H9 (cell line): ENCODE measurements around the gene BANP. TPM values are rescaled to one million over a fixed set of nuclear protein-coding genes. Genes with fewer than 3 reads are reported as not detected.

ENCODE experiments used
- DNase-seq: peaks from one replicate; pipeline ENCODE4 v3.0.0-alpha.2; 2017
- H2AFZ ChIP-seq: one replicate; pipeline ENCODE4 v1.6.1; 2013; ENCODE audit warnings: mild to moderate bottlenecking, low read length, control low read depth, moderate library complexity
- H2AK5ac ChIP-seq: 2 replicates; pipeline ENCODE4 v1.6.1; 2013; ENCODE audit warnings: low read length, control low read depth, mixed read lengths; ENCODE audit not compliant: insufficient read length
- H2BK120ac ChIP-seq: one replicate; pipeline ENCODE4 v1.6.1; 2013; ENCODE audit warnings: low read depth, mild to moderate bottlenecking, low read length, control low read depth, inconsistent platforms; ENCODE audit not compliant: poor library complexity, severe bottlenecking
- H2BK12ac ChIP-seq: 2 replicates; pipeline ENCODE4 v1.6.1; 2013; ENCODE audit warnings: low read length, control low read depth, mixed read lengths, low read depth; ENCODE audit not compliant: insufficient read length
- H2BK15ac ChIP-seq: 2 replicates; pipeline ENCODE4 v1.6.1; 2013; ENCODE audit warnings: low read depth, low read length, control low read depth
- H2BK20ac ChIP-seq: one replicate; pipeline ENCODE4 v1.6.1; 2013; ENCODE audit warnings: low read depth, mild to moderate bottlenecking, low read length, control low read depth, inconsistent platforms; ENCODE audit not compliant: poor library complexity, severe bottlenecking
- H2BK5ac ChIP-seq: 2 replicates; pipeline ENCODE4 v1.6.1; 2013; ENCODE audit warnings: low read length, control low read depth, mixed read lengths; ENCODE audit not compliant: insufficient read length
- H3K14ac ChIP-seq: 2 replicates; pipeline ENCODE4 v1.6.1; 2013; ENCODE audit warnings: low read length, control low read depth; ENCODE audit not compliant: insufficient read depth
- H3K18ac ChIP-seq: 2 replicates; pipeline ENCODE4 v1.6.1; 2013; ENCODE audit warnings: low read depth, mild to moderate bottlenecking, mixed read lengths, low read length, control low read depth; ENCODE audit not compliant: insufficient read length
- H3K23ac ChIP-seq: 2 replicates; pipeline ENCODE4 v1.6.1; 2013; ENCODE audit warnings: low read length, control low read depth, mixed read lengths, low read depth; ENCODE audit not compliant: insufficient read length
- H3K23me2 ChIP-seq: 2 replicates; pipeline ENCODE4 v1.6.1; 2013; ENCODE audit warnings: low read depth, mild to moderate bottlenecking, mixed read lengths, low read length, control low read depth; ENCODE audit not compliant: insufficient read length, poor library complexity, severe bottlenecking
- H3K27ac ChIP-seq: 2 replicates; pipeline ENCODE4 v1.5.1; 2013; ENCODE audit warnings: low read length, control low read depth, mixed read lengths, low read depth; ENCODE audit not compliant: insufficient read length
- H3K27me3 ChIP-seq: 2 replicates; pipeline ENCODE4 v1.6.1; 2013; ENCODE audit warnings: low read length, control low read depth, inconsistent platforms; ENCODE audit not compliant: insufficient read depth
- H3K4ac ChIP-seq: 2 replicates; pipeline ENCODE4 v1.6.1; 2013; ENCODE audit warnings: low read depth, mild to moderate bottlenecking, control low read depth, inconsistent platforms, low read length, moderate library complexity
- H3K4me1 ChIP-seq: 2 replicates; pipeline ENCODE4 v1.6.1; 2013; ENCODE audit warnings: low read length, control low read depth, inconsistent platforms; ENCODE audit not compliant: insufficient read depth
- H3K4me2 ChIP-seq: 2 replicates; pipeline ENCODE4 v1.6.1; 2013; ENCODE audit warnings: low read length, control low read depth, mixed read lengths; ENCODE audit not compliant: insufficient read length, insufficient read depth
- H3K56ac ChIP-seq: 2 replicates; pipeline ENCODE4 v1.6.1; 2013; ENCODE audit warnings: low read depth, mild to moderate bottlenecking, mixed read lengths, low read length, control low read depth; ENCODE audit not compliant: insufficient read length
- H3K79me1 ChIP-seq: 2 replicates; pipeline ENCODE4 v1.6.1; 2013; ENCODE audit warnings: low read depth, mild to moderate bottlenecking, moderate library complexity, low read length, control low read depth, inconsistent platforms; ENCODE audit not compliant: insufficient read depth, poor library complexity, severe bottlenecking
- H3K79me2 ChIP-seq: 2 replicates; pipeline ENCODE4 v1.6.1; 2013; ENCODE audit warnings: low read length, control low read depth, inconsistent platforms; ENCODE audit not compliant: insufficient read depth
- H3K9ac ChIP-seq: 2 replicates; pipeline ENCODE4 v1.6.1; 2013; ENCODE audit warnings: low read length, control low read depth, mixed read lengths; ENCODE audit not compliant: insufficient read length; ENCODE audit errors: extremely low read depth
- H3K9me3 ChIP-seq: one replicate; pipeline ENCODE4 v1.6.1; 2013; ENCODE audit warnings: low read depth, low read length, inconsistent platforms; ENCODE audit not compliant: control insufficient read depth
- H3T11ph ChIP-seq: one replicate; pipeline ENCODE4 v1.6.1; 2013; ENCODE audit warnings: mild to moderate bottlenecking, low read length, control low read depth, inconsistent platforms
- H4K20me1 ChIP-seq: one replicate; pipeline ENCODE4 v1.6.1; 2013; ENCODE audit not compliant: control insufficient read depth, insufficient read length, insufficient read depth
- H4K5ac ChIP-seq: 2 replicates; pipeline ENCODE4 v1.6.1; 2013; ENCODE audit warnings: low read depth, mild to moderate bottlenecking, mixed read lengths, low read length, control low read depth; ENCODE audit not compliant: insufficient read length
- H4K8ac ChIP-seq: replicated peaks from 2 replicates; pipeline ENCODE4 v1.6.1; 2013; ENCODE audit warnings: low read length, control low read depth, mixed read lengths, low read depth; ENCODE audit not compliant: insufficient read length
- H4K91ac ChIP-seq: 2 replicates; pipeline ENCODE4 v1.6.1; 2013; ENCODE audit warnings: low read depth, mild to moderate bottlenecking, moderate library complexity, mixed read lengths, low read length, control low read depth; ENCODE audit not compliant: insufficient read length
- H3K27ac Mint-ChIP-seq, 3 experiments: 2 replicates in 2 of 3; 3 replicates in 1 of 3; pipeline ENCODE4 v1.8.0; 2020 to 2021; ENCODE audit warnings: mixed read lengths in 3 of 3, mild to moderate bottlenecking in 1 of 3, moderate library complexity in 1 of 3
- H3K27me3 Mint-ChIP-seq: 2 replicates; pipeline ENCODE4 v1.8.0; 2021; ENCODE audit warnings: low read depth, mild to moderate bottlenecking, moderate library complexity, mixed read lengths
- H3K36me3 Mint-ChIP-seq, 3 experiments: 2 replicates in 2 of 3; 3 replicates in 1 of 3; pipeline ENCODE4 v1.8.0; 2020 to 2021; ENCODE audit warnings: low read depth in 3 of 3, mixed read lengths in 3 of 3; ENCODE audit not compliant: insufficient read depth in 1 of 3
- H3K4me1 Mint-ChIP-seq, 2 experiments: 2 replicates each; pipeline ENCODE4 v1.8.0; 2020; ENCODE audit warnings: mixed read lengths in 2 of 2
- H3K4me3 Mint-ChIP-seq, 2 experiments: 2 replicates in 1 of 2; 3 replicates in 1 of 2; pipeline ENCODE4 v1.8.0; 2020 to 2021; ENCODE audit warnings: mild to moderate bottlenecking in 2 of 2, mixed read lengths in 2 of 2, moderate library complexity in 1 of 2
- H3K9me3 Mint-ChIP-seq, 2 experiments: 2 replicates in 1 of 2; 3 replicates in 1 of 2; pipeline ENCODE4 v1.8.0; 2020; ENCODE audit warnings: mild to moderate bottlenecking in 2 of 2, mixed read lengths in 2 of 2, moderate library complexity in 1 of 2
- WGBS: extraction: QIAGEN DNeasy Blood & Tissue Kit; methylation state at CpG from one replicate; pipeline ENCODE4 v1.1.7; 2013; ENCODE audit warnings: missing lambda C conversion rate, low lambda C conversion rate, mixed read lengths; ENCODE audit not compliant: insufficient read length; ENCODE audit errors: extremely low coverage; 5-methylcytosine and 5-hydroxymethylcytosine counted together
- total RNA-seq: library from RNA; stranded (reverse); gene quantifications from 2 replicates; pipeline ENCODE4 v1.2.1, GENCODE V29; 2021
- TF ChIP-seq, protein P1 (sequence below): fragments of 200-600 bp; sonication (generic); conservative IDR thresholded peaks from 3 replicates; pipeline ENCODE4 v1.8.0; 2021; ENCODE audit warnings: antibody characterized with exemption, mild to moderate bottlenecking

BANP gene
- total RNA-seq, 1 experiment from 2014 or later = 24.9 TPM

DNA sequence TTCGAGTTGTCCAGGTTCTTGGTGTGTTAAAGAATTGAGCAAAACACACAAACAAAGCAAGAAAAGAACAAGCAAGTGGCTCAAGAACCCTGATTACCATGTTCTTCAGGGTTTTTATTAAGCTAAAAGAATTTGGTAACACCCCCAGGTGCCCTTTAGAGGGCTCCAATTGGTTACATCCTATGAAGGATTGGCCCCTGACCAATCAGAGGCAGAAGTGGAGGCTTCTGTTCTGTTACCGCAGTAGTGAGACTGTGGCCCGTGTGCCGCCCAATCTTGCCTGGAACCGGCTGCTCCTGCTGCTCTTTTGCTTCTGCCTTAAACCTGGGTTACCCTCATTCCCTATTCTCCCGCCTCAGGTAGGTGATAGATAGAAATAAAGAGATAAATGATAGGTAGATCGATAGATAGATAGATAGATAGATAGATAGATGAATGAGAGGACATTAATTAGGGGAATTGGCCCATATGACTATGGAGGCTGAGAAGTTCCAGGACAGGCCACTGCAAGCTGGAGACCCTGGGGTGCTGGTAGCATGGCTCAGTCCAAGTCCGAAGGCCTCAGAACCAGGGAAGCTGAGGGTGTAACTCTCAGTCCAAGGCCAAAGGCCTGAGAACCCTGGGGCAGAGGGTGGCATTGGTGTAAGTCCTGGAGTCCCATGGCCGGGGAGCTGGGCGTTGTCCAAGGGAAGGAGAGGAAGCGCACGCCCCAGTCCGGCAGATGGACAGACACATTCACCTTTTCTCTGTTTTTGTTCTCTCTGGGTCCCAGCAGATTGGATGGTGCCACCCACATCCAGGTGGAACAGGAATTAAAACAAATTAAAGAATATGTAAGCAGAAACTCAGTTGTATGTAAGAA lies 11.4 kb upstream of the BANP start:
- Histone ChIP-seq H3K23ac (no peak overlapping the region), H2BK15ac (no peak overlapping the region), H3K56ac (no peak overlapping the region), H3K27ac (no peak overlapping the region), H3K4me2 (no peak overlapping the region), H3K9me3 (no peaks in the 10 kb centered on the region), H4K91ac (no peak overlapping the region), H3K9ac (no peak overlapping the region), H3K23me2 (no peaks in the 10 kb centered on the region), H3K27me3 (no peaks in the 10 kb centered on the region), H2AFZ (no peak overlapping the region), H2BK12ac (no peak overlapping the region), H3K14ac (no peak overlapping the region), H3K4ac (no peak overlapping the region), H2AK5ac (no peak overlapping the region), H3K4me1 (no peaks in the 10 kb centered on the region), H2BK5ac (no peak overlapping the region), H3K18ac (no peak overlapping the region), H3T11ph (no peak overlapping the region), H4K8ac (no peak overlapping the region), H3K79me2 (no peaks in the 10 kb centered on the region), H2BK20ac (no peak overlapping the region), H4K20me1 (no peaks in the 10 kb centered on the region), H4K5ac (no peak overlapping the region), H3K79me1 (no peaks in the 10 kb centered on the region), H2BK120ac (no peak overlapping the region)
- no peak overlapping the region; a peak in 1 of 7 replicates for H3K27ac Mint-ChIP-seq
- no peak for DNase-seq
- no peaks in the 10 kb centered on the region for H3K36me3 Mint-ChIP-seq
- H3K27me3 Mint-ChIP-seq = peaks cover 5% of the 10 kb centered on the region
- no peaks in the 10 kb centered on the region; a peak in 1 of 5 replicates for H3K9me3 Mint-ChIP-seq
- no CpG with 5 or more reads among the region's 13 CpGs for WGBS
- TF ChIP-seq, protein P1, sequence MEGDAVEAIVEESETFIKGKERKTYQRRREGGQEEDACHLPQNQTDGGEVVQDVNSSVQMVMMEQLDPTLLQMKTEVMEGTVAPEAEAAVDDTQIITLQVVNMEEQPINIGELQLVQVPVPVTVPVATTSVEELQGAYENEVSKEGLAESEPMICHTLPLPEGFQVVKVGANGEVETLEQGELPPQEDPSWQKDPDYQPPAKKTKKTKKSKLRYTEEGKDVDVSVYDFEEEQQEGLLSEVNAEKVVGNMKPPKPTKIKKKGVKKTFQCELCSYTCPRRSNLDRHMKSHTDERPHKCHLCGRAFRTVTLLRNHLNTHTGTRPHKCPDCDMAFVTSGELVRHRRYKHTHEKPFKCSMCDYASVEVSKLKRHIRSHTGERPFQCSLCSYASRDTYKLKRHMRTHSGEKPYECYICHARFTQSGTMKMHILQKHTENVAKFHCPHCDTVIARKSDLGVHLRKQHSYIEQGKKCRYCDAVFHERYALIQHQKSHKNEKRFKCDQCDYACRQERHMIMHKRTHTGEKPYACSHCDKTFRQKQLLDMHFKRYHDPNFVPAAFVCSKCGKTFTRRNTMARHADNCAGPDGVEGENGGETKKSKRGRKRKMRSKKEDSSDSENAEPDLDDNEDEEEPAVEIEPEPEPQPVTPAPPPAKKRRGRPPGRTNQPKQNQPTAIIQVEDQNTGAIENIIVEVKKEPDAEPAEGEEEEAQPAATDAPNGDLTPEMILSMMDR = no peak
- H3K4me3 Mint-ChIP-seq = no peak overlapping the region
- H3K4me1 Mint-ChIP-seq = peaks cover under 1 to 6% of the 10 kb centered on the region in 2 experiments
